Spleen (tissue), 7 donors: ENCODE data around the gene PRLH.

Source experiments
- CTCF ChIP-seq, 11 experiments: fragments of 200-600 bp in 7 of 11; fragments of 450-650 bp in 4 of 11; sonication (generic) in 4 of 11; IDR thresholded peaks in 8 of 11; conservative IDR thresholded peaks in 3 of 11; 1 replicate in 7 of 11; 2 replicates in 4 of 11; pipeline versions ENCODE4 v1.4.0 to v1.8.0; 2016 to 2021; ENCODE audit warnings: antibody characterized with exemption in 11 of 11, inconsistent platforms in 4 of 11, mild to moderate bottlenecking in 1 of 11
- POLR2A ChIP-seq, 3 donors: fragments of 450-650 bp; IDR thresholded peaks; one replicate each; pipeline ENCODE4 v1.5.1; 2017; ENCODE audit warnings: antibody characterized with exemption in 3 of 3, mild to moderate bottlenecking in 1 of 3
- POLR2AphosphoS5 ChIP-seq, 3 donors: sonication (generic); formaldehyde crosslinking; IDR thresholded peaks; one replicate each; pipeline ENCODE4 v1.5.1; 2017; ENCODE audit warnings: antibody characterized with exemption in 3 of 3
- donor health status: DM: no; HTN: no; CAD: no; lungs with moderate emphysema.
- donor health status: DM: no; HTN: no; CAD: no.
- donor health status: DM: no; HTN: no; CAD: no.

GRCh38 chr2:237538001-237538720, 28.2 kb upstream of the PRLH start:
- no peak for TF ChIP-seq POLR2A (IDR thresholded peaks at IDR 0.05)
- TF ChIP-seq CTCF (IDR thresholded peaks at IDR 0.05 in 8 of 11, conservative IDR thresholded peaks at IDR 0.05 in 3 of 11) = no peak
- TF ChIP-seq POLR2AphosphoS5 (IDR thresholded peaks at IDR 0.05) = no peak
